GM13976 (cell line): ENCODE results near the gene TMEM150B.
"Not testable (repeated sequence)": the region's sequence is repeated elsewhere in the genome, so short reads cannot be mapped to it uniquely, and the experiment has no call there.

ENCODE experiments used
- DNase-seq: peaks from one replicate; pipeline ENCODE4 v3.0.0; 2012; ENCODE audit warnings: low spot score
- in situ Hi-C: fragments of 300-500 bp; cut with MboI; formaldehyde crosslinking; loops from one replicate; pipeline ENCODE4 v1.12.0; 2022; ENCODE audit warnings: low sequenced_read_pairs, mixed read lengths, inconsistent platforms; ENCODE audit not compliant: unreplicated experiment
- TF ChIP-seq, protein P1 (sequence below): IDR thresholded peaks from 2 replicates; pipeline ENCODE4 v1.5.1; 2012; ENCODE audit warnings: borderline replicate concordance, mild to moderate bottlenecking; ENCODE audit not compliant: insufficient read depth; ENCODE audit errors: extremely low read depth, missing control alignments, control extremely low read depth

Gene TMEM150B

DNA sequence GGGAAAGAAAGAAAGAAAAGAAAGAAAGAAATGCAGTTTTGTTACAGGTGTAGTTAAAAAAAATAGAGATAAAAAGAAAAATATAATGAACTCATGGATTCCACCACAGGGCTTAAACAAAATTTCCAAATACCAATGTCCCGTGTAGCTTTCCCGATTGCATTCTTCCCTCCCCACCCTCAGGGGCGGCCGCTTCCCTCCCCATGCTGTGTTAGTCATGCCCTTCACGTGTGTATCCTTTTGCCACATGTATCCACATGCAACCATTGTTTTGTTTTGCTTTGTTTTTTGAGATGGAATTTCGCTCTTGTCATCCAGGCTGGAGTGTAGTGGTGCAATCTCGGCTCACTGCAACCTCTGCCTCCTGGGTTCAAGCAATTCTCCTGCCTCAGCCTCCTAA is 11.0 kb upstream of the TMEM150B start:
- DNase-seq = no peak
- in situ Hi-C loops = no loop called here
- TF ChIP-seq, protein P1, sequence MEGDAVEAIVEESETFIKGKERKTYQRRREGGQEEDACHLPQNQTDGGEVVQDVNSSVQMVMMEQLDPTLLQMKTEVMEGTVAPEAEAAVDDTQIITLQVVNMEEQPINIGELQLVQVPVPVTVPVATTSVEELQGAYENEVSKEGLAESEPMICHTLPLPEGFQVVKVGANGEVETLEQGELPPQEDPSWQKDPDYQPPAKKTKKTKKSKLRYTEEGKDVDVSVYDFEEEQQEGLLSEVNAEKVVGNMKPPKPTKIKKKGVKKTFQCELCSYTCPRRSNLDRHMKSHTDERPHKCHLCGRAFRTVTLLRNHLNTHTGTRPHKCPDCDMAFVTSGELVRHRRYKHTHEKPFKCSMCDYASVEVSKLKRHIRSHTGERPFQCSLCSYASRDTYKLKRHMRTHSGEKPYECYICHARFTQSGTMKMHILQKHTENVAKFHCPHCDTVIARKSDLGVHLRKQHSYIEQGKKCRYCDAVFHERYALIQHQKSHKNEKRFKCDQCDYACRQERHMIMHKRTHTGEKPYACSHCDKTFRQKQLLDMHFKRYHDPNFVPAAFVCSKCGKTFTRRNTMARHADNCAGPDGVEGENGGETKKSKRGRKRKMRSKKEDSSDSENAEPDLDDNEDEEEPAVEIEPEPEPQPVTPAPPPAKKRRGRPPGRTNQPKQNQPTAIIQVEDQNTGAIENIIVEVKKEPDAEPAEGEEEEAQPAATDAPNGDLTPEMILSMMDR = no peak

- in situ Hi-C loops = no loop called here
- TF ChIP-seq, protein P1 = no peak
- no peak for DNase-seq
Measured at GRCh38 chr19:55333870-55334269, 8.7 kb upstream of the TMEM150B start.

GRCh38 chr19:55329791-55330190 is 4.7 kb upstream of the TMEM150B start:
- DNase-seq, in situ Hi-C loops: not testable (repeated sequence)

GRCh38 chr19:55328774-55329318 is 3.7 kb upstream of the TMEM150B start:
- DNase-seq, in situ Hi-C loops: not testable (repeated sequence)

- no peak for DNase-seq
- TF ChIP-seq, protein P1 = no peak
- in situ Hi-C loops = no loop called here
Measured at GRCh38 chr19:55324662-55325061, 479 bp downstream of the TMEM150B start.

- no peak for DNase-seq
- TF ChIP-seq, protein P1 = no peak
- in situ Hi-C loops = no loop called here
Measured at GRCh38 chr19:55322204-55322885, 2.8 kb downstream of the TMEM150B start.

DNA sequence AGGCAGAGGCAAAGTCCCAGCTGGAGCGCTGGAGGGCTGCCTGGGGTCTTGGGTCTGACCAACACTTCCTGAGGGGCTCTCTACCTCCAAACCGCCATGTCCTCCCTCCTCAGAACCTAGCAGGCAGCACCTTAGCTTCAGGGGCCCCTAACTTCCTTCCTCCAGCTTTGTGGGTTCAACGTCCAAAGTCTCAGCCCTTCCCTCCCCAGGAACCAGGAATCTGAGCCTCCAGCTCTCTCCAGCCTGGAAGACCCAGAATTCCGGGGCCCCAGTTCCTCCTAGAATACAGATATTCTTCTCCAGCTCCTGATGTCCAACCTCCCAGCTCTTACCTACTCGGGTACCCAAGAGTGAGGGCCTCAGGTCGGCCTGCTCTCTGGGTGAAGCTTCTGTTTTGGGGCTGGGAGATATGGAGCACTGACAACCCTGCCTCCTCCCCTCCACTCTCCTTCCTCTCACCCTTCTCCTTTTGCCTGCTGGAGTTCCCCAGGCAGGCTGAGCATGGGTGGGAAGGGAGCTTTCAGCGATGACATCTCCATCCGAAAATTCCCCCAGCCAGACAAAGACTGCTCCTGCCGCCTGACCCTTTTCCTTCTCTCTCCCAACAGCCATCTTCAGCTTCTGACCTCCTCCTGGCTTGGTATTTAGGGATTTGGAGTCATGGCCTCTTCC is 3.5 kb downstream of the TMEM150B start:
- DNase-seq = no peak
- TF ChIP-seq, protein P1 = no peak
- in situ Hi-C loops = no loop called here
